Activated CD4-positive, alpha-beta T cell treated with anti-CD3 and anti-CD28 coated beads, Interleukin-2, amount 10 ng/mL, durations not matched to agents 24 days and 14 days (primary cell): ENCODE results near the gene ZNF556. TPM values are rescaled to one million over a fixed set of nuclear protein-coding genes. Genes with fewer than 3 reads are reported as not detected.

Source experiments
- DNase-seq: peaks from one replicate; pipeline ENCODE4 v3.0.0; 2022
- H3K27ac Mint-ChIP-seq: one replicate; pipeline ENCODE4 v1.8.0; 2022; ENCODE audit warnings: mild to moderate bottlenecking, mixed read lengths
- H3K27me3 Mint-ChIP-seq: one replicate; pipeline ENCODE4 v1.8.0; 2022; ENCODE audit warnings: mixed read lengths
- H3K36me3 Mint-ChIP-seq: one replicate; pipeline ENCODE4 v1.8.0; 2022; ENCODE audit warnings: low read depth, mild to moderate bottlenecking, mixed read lengths
- H3K4me1 Mint-ChIP-seq: one replicate; pipeline ENCODE4 v1.8.0; 2021; ENCODE audit warnings: mixed read lengths
- H3K4me3 Mint-ChIP-seq: one replicate; pipeline ENCODE4 v1.8.0; 2022; ENCODE audit warnings: mild to moderate bottlenecking, moderate library complexity, mixed read lengths
- H3K9me3 Mint-ChIP-seq: one replicate; pipeline ENCODE4 v1.8.0; 2021; ENCODE audit warnings: mixed read lengths
- intact Hi-C: fragments of 100-400 bp; cut with micrococcal nuclease; formaldehyde crosslinking; loops from one replicate; pipeline ENCODE4 v1.15.1; 2023
- total RNA-seq: library from RNA; stranded (reverse); gene quantifications from 2 replicates; pipeline ENCODE4 v1.2.3, GENCODE V29; 2022

ZNF556 gene
- total RNA-seq, 1 donor from 2014 or later: not detected

DNA sequence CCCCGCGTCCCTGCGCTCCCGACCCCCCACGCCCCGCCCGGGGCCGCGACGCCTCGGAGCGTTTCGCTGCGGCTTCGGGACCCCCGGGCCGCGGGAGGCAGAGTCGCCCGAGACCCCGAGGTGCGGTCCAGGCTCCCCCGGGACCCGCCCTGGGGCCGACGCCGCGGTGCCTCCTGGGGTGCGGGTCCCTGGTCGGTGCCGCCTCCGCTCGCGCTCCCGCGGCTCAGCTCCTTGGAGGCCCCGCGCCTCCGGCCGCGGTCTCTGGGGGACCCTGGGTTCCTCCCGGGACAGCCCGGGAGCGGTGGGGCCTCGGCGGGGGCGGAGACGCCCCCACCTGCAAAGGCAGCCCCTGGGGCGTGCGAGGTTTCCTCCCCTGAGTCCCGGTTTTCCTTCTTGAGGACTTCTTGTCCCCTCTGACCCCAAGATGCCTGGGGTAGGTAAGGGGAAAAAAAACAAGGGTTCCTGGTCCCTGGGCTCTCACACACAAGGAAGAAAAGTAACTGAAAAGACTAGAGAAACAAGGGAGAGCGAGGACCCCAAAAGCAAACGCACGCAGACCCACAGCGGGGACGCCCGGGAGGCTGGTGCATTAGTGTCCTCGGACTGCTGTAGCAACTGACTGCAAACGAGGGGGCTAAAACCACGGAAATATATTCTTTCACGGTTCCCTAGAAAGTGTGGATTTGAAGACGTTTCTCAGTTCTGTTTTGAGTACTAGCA lies 25.1 kb upstream of the ZNF556 start:
- intact Hi-C loops: loop anchor here (2.0 kb wide), 1 partner anchor 59 kb away; the partner anchor contains the start of gene ZNF57
- Mint-ChIP-seq H3K36me3 (peaks cover 8% of the 10 kb centered on the region), H3K4me3 (peak overlapping the region; percentile 51), H3K27ac (no peak overlapping the region), H3K9me3 (peaks cover 17% of the 10 kb centered on the region), H3K27me3 (peaks cover 10% of the 10 kb centered on the region), H3K4me1 (no peaks in the 10 kb centered on the region)
- no peak for DNase-seq

DNA sequence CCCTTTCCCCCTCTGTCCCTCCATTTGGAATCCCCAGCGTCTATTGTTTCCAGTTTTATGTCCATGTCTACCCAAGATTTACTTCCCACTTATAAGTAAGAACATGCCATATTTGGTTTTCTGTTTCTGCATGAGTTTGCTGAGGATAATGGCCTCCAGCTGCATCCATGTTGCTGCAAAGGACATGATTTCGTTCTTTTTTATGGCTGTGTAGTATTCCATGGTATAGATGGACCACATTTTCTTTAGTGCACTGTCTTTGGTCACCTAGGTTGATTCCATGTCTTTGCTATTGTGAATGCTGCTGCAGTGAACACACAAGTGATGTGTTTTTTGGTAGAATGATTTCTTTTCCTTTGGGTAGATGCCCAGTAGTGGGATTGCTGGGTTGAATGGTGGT lies 22.0 kb upstream of the ZNF556 start:
- peaks cover 10% of the 10 kb centered on the region for H3K27me3 Mint-ChIP-seq
- no peaks in the 10 kb centered on the region for H3K4me1 Mint-ChIP-seq
- H3K27ac Mint-ChIP-seq: no peak overlapping the region
- H3K36me3 Mint-ChIP-seq: peaks cover 7% of the 10 kb centered on the region
- DNase-seq: no peak
- intact Hi-C loops: no loop called here
- H3K9me3 Mint-ChIP-seq: peaks cover 20% of the 10 kb centered on the region
- no peak overlapping the region for H3K4me3 Mint-ChIP-seq

DNA sequence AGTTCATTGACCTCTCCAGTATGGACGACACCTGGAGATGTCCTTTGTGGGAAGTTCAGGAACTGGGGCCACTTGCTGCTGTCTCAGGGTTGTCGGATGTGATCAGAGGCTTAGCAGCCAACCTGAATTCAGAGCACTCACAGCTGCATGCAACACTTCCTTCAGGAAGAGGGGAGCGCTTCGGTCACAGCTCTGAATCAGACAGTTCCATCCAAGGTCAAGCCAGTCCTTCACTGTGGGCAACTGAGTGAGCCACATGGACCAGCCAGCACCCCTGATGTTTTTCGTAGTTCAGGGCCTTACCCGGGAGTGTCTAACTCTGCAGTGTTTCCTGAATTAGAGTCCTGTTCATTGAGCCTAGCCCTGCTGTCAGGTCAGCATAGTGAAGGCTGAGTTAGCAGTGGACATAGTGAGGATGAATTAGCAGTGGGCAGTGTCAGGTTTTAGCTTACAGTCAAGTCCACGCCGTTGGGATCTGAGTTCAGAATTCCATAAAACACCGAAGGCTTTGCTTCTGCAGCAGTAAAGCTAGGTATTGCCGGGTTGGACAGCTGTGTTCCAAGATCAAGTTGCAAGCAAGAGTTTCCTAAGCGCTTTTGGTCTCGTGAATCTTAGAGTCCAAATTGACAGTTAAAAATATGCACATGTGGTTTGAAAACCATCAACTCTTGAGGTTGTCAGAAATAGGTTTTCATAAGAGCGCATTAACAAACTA lies 20.8 kb upstream of the ZNF556 start:
- no peaks in the 10 kb centered on the region for H3K4me1 Mint-ChIP-seq
- no peak for DNase-seq
- H3K27ac Mint-ChIP-seq: no peak overlapping the region
- peaks cover 29% of the 10 kb centered on the region for H3K9me3 Mint-ChIP-seq
- H3K36me3 Mint-ChIP-seq: peaks cover 12% of the 10 kb centered on the region
- H3K27me3 Mint-ChIP-seq: peaks cover 9% of the 10 kb centered on the region
- intact Hi-C loops: no loop called here
- no peak overlapping the region for H3K4me3 Mint-ChIP-seq

DNA sequence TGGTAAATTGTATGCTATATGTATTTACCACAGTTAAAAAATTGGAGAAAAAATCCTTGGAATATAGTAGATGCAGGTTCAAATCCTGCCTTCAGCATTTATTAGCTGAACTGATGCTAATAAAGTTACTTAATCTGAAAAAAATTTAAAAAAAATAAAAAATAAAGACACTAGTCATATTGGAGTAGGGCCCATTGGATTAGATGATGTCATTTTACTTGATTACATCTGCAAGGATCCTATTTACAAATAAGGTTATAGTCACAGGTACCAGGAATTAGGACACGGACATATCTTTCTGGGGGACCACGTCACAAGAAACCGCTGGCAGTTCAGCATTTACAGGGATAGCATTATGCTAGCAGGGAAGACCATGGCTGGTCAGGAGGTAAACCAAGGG lies 19.6 kb upstream of the ZNF556 start:
- intact Hi-C loops: no loop called here
- Mint-ChIP-seq H3K4me1 (no peaks in the 10 kb centered on the region), H3K27ac (no peak overlapping the region), H3K36me3 (peaks cover 20% of the 10 kb centered on the region), H3K9me3 (peaks cover 30% of the 10 kb centered on the region), H3K27me3 (peaks cover 3% of the 10 kb centered on the region), H3K4me3 (no peak overlapping the region)
- no peak for DNase-seq

DNA sequence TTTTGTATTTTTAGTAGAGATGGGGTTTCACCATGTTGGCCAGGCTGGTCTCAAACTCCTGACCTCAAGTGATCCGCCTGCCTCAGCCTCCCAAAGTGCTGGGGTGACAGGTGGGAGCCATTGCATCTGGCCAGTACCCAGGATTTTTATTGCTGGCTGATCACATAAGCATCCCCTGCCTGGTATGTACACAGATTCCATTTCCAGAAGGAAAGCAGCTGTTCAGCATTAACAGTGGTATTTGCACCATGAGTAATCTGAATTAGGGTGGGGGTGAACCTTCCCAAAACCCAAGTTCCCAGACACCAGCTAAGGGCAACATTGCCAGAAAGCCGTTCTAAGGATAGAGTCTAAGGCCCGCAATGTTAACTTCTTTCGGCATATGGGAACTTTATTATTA lies 18.5 kb upstream of the ZNF556 start:
- intact Hi-C loops: no loop called here
- DNase-seq: no peak
- Mint-ChIP-seq H3K27ac (no peak overlapping the region), H3K36me3 (peaks cover 29% of the 10 kb centered on the region), H3K4me1 (no peaks in the 10 kb centered on the region), H3K9me3 (peaks cover 32% of the 10 kb centered on the region), H3K27me3 (no peaks in the 10 kb centered on the region), H3K4me3 (no peak overlapping the region)

DNA sequence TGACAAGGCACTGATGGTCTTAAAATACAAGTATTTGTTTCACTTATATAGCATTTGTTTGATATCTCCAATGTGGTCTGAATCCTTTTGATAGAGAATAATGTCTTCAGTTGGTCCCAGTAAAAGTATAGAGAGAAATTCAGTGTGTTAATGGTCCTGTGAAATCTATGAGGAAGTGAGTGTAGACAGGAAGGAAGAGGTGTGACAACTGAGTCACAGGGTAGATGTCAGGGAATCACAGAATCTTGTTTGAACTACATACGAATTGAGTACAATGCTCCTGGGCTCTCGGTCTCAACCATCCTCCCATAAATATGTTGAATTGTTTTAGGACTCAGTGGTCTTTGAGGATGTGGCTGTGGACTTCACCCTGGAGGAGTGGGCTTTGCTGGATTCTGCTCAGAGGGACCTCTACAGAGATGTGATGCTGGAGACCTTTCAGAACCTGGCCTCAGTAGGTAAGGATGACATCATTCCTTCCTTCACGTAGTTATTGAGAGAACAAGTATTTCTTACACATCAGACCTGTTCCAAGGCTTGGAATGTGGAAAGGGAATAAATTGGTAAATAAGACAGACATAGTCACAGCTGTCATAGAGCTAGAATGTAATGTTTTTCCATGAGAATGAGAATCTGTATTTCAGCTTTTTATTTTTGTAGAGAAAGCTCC lies 16.7 kb upstream of the ZNF556 start:
- Mint-ChIP-seq H3K4me1 (no peaks in the 10 kb centered on the region), H3K36me3 (peaks cover 39% of the 10 kb centered on the region), H3K4me3 (no peak overlapping the region), H3K27ac (no peak overlapping the region), H3K27me3 (no peaks in the 10 kb centered on the region), H3K9me3 (peaks cover 36% of the 10 kb centered on the region)
- no peak for DNase-seq
- intact Hi-C loops: no loop called here

DNA sequence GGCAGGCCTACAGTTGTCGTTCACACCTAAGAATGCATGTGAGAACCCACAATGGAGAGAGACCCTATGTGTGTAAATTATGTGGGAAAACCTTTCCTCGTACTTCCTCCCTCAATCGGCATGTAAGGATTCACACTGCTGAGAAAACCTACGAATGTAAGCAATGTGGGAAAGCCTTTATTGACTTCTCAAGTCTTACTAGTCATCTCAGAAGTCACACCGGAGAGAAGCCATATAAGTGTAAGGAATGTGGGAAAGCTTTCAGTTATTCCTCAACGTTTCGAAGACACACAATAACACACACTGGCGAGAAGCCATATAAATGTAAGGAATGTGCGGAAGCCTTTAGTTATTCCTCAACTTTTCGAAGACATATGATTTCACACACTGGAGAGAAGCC lies 14.5 kb upstream of the ZNF556 start:
- H3K4me1 Mint-ChIP-seq: peaks cover 2% of the 10 kb centered on the region
- no peak overlapping the region for H3K4me3 Mint-ChIP-seq
- H3K27me3 Mint-ChIP-seq: no peaks in the 10 kb centered on the region
- H3K27ac Mint-ChIP-seq: no peak overlapping the region
- peaks cover 42% of the 10 kb centered on the region for H3K36me3 Mint-ChIP-seq
- intact Hi-C loops: no loop called here
- no peak for DNase-seq
- peaks cover 31% of the 10 kb centered on the region for H3K9me3 Mint-ChIP-seq

DNA sequence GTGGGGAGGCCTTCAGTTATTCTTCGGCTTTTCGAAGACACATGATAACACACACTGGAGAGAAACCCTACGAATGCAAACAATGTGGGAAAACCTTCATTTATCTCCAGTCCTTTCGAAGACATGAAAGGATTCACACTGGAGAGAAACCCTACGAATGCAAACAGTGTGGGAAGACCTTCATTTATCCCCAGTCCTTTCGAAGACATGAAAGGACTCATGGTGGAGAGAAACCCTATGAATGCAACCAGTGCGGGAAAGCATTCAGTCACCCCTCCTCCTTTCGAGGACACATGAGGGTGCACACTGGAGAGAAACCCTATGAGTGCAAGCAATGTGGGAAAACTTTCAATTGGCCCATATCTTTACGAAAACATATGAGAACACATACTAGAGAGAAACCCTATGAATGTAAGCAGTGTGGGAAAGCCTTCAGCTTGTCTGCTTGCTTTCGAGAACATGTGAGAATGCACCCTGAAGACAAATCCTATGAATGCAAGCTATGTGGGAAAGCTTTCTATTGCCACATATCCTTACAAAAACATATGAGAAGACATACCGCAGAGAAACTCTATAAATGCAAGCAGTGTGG lies 14.0 kb upstream of the ZNF556 start:
- Mint-ChIP-seq H3K27me3 (no peaks in the 10 kb centered on the region), H3K4me3 (no peak overlapping the region), H3K9me3 (peaks cover 31% of the 10 kb centered on the region), H3K27ac (no peak overlapping the region), H3K36me3 (peaks cover 42% of the 10 kb centered on the region), H3K4me1 (peaks cover 2% of the 10 kb centered on the region)
- no peak for DNase-seq
- intact Hi-C loops: no loop called here

DNA sequence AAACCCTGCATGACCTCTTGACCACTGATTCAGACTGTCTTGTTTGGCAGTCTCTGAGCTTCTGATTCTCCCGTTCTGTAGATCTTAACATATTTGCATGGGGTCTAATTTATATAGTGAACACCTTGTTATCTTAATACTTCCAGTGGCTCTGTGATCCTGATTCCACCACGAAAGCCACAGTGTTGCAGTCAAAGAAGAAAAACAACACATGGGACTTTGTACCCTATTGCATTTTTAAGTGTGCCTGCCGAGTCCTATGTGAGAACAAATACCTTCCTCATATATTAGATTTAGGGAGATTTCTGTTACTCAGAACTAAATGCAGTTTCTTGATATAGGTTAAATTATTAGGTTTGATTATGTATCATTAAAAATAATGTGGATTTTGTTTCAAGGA lies 12.3 kb upstream of the ZNF556 start:
- H3K36me3 Mint-ChIP-seq: peaks cover 42% of the 10 kb centered on the region

DNA sequence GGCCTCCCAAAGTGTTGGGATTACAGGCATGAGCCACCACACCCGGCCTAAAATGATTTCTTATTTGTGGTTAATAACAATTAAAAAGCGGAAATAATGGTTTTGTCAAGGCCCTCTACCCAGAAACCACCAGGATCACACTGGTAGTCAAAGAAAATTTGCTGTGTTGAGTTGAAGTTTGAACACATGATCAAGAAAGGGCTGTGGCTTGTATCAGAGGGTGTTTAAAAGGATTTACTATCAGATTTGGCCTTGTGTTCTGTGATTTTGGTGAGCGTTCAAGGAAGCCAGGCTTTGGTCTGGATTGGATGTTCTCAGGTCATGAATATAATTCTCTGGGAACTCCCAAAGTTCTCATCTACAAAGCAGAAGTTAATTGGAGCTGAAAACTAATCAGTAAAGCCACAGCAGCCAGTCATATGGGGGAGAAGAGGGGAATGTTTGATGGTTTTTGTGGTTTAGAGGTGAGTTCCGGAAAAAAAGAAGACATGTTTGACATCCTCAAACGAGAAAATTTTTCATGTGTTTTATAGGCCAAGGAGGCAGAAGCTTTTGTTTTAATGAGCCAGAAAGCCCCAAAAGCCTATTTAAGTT lies 10.6 kb upstream of the ZNF556 start:
- Mint-ChIP-seq H3K4me3 (no peak overlapping the region), H3K9me3 (peaks cover 33% of the 10 kb centered on the region), H3K27me3 (no peaks in the 10 kb centered on the region), H3K4me1 (peaks cover 2% of the 10 kb centered on the region), H3K36me3 (peaks cover 32% of the 10 kb centered on the region), H3K27ac (no peak overlapping the region)
- DNase-seq: no peak
- intact Hi-C loops: no loop called here

More for the DNA sequence above, 12.3 kb upstream of the ZNF556 start:
- DNase-seq: no peak
- peaks cover 40% of the 10 kb centered on the region for H3K9me3 Mint-ChIP-seq
- H3K27ac Mint-ChIP-seq: no peak overlapping the region
- intact Hi-C loops: no loop called here
- peaks cover 2% of the 10 kb centered on the region for H3K4me1 Mint-ChIP-seq
- no peaks in the 10 kb centered on the region for H3K27me3 Mint-ChIP-seq
- no peak overlapping the region for H3K4me3 Mint-ChIP-seq

DNA sequence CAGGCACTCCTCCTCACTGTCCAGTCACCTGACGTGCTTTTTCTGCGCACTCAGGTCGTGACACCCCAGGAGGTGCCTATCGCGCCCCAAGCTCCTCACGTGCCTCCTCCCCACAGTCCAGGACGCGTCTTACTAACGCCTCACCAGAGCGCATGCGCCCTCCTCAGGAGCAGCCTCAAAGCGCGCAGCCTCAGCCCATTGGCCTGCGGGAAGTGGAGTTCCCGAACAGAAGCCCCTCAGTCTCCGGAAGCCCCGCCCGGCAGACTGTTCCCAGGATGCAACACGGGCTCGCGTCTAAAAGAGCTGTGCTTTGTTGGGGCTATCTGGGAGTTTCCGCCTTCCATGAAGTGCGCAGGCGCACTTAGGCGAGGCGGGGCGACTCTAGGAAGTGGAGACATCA lies 8.3 kb upstream of the ZNF556 start:
- Mint-ChIP-seq H3K36me3 (peaks cover 12% of the 10 kb centered on the region), H3K9me3 (peaks cover 34% of the 10 kb centered on the region), H3K4me1 (peaks cover 2% of the 10 kb centered on the region), H3K27ac (no peak overlapping the region), H3K27me3 (no peaks in the 10 kb centered on the region), H3K4me3 (no peak overlapping the region)
- no peak for DNase-seq
- intact Hi-C loops: no loop called here

DNA sequence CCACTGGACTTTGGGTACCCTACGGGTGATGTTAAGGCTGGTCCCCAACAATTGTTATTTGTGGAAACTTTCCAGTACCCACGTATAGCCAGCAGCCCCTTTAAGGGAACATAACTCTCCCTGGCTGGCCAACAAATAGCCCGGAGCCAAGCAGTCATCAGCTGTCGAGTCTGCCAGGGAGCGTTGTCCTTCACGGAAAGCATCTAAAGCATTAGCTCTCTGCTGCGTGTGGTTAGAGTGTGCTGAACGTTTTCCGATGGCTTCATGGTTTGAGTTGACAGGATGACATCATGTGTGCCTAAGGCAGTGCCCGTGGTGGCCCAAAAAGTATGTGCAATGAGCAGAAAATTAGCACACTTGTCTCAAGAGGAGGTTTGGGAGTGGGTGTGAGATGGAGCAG lies 3.3 kb upstream of the ZNF556 start:
- no peak for DNase-seq
- H3K36me3 Mint-ChIP-seq: no peaks in the 10 kb centered on the region
- intact Hi-C loops: no loop called here
- no peak overlapping the region for H3K27ac Mint-ChIP-seq
- H3K9me3 Mint-ChIP-seq: peaks cover 23% of the 10 kb centered on the region
- no peak overlapping the region for H3K4me3 Mint-ChIP-seq
- no peaks in the 10 kb centered on the region for H3K4me1 Mint-ChIP-seq
- no peaks in the 10 kb centered on the region for H3K27me3 Mint-ChIP-seq

DNA sequence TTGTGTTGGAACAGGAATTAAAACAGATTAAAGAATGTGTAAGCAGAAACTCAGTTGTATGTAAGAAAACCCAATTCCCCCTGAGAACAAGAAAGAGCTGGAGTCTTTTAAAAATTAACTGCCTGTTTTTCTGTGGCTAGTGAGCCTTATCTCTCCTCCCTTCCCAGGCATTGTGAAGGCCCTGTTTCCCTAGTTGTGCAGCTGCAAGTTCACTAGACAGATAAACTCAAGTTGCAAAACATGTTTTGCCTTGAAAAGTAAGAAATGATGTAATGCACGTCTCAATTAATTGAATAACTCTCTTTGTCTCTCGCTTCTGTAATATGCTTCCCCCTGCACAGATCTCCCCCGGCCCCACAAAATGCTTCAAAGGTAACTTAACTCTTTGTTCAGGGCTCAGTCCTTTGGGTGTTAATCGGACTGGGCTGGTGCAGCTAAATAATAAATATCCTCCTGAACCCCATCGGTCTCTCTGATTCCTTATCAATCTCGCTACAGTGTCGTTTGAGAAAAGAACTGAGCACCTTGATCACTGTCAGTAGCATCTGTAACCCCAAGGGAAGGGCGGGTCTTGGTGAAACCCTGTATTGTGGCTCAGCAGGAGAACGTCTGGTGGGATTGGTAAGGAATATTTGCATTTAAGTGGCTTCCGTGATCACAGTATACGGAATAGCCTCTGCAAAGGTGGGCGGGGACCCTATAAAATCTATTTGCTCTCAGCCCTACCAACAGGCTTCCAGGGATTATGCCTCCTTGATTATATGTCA lies 1.6 kb upstream of the ZNF556 start:
- no peaks in the 10 kb centered on the region for H3K4me1 Mint-ChIP-seq
- no peak for DNase-seq
- intact Hi-C loops: no loop called here
- no peak overlapping the region for H3K4me3 Mint-ChIP-seq
- no peak overlapping the region for H3K27ac Mint-ChIP-seq
- no peaks in the 10 kb centered on the region for H3K27me3 Mint-ChIP-seq
- H3K36me3 Mint-ChIP-seq: no peaks in the 10 kb centered on the region
- H3K9me3 Mint-ChIP-seq: peaks cover 14% of the 10 kb centered on the region
